Transverse colon (tissue), 4 donors: ENCODE measurements around the gene KLHL21. TPM values are rescaled to one million over a fixed set of nuclear protein-coding genes. Genes with fewer than 3 reads are reported as not detected.

ENCODE experiments used
- DNase-seq: peaks from one replicate; pipeline ENCODE4 v3.0.0-alpha.2; 2019
- H3K27ac ChIP-seq, 4 donors: fragments of 200-600 bp; sonication (generic); 2 replicates each; pipeline ENCODE4 v1.5.1; 2016 to 2018; ENCODE audit warnings: inconsistent platforms in 4 of 4
- H3K27me3 ChIP-seq: fragments of 200-600 bp; sonication (generic); 2 replicates; pipeline ENCODE4 v1.5.1; 2017; ENCODE audit warnings: inconsistent platforms
- H3K36me3 ChIP-seq, 4 donors: fragments of 200-600 bp; sonication (generic); 2 replicates each; pipeline ENCODE4 v1.5.1; 2017 to 2019; ENCODE audit warnings: inconsistent platforms in 4 of 4
- H3K4me1 ChIP-seq, 4 donors: fragments of 200-600 bp; sonication (generic); 2 replicates each; pipeline ENCODE4 v1.5.1; 2017 to 2020; ENCODE audit warnings: inconsistent platforms in 4 of 4
- H3K4me3 ChIP-seq, 4 donors: fragments of 200-600 bp; sonication (generic); 1 replicate in 1 of 4; 2 replicates in 3 of 4; pipeline versions ENCODE4 v1.5.1 to v1.6.1; 2017 to 2019; ENCODE audit warnings: inconsistent platforms in 4 of 4
- H3K9me3 ChIP-seq, 2 donors: fragments of 200-600 bp; sonication (generic); 2 replicates each; pipeline ENCODE4 v1.5.1; 2017 to 2019; ENCODE audit warnings: inconsistent platforms in 2 of 2
- EP300 ChIP-seq: sonication (generic); formaldehyde crosslinking; IDR thresholded peaks from one replicate; pipeline ENCODE4 v1.6.1; 2017; ENCODE audit warnings: antibody characterized with exemption, low read depth
- POLR2A ChIP-seq: fragments of 450-650 bp; IDR thresholded peaks from one replicate; pipeline ENCODE4 v1.6.1; 2016; ENCODE audit warnings: antibody characterized with exemption, mild to moderate bottlenecking, moderate library complexity
- POLR2AphosphoS5 ChIP-seq, 3 donors: sonication (generic); formaldehyde crosslinking; IDR thresholded peaks; one replicate each; pipeline ENCODE4 v1.6.1; 2016; ENCODE audit warnings: antibody characterized with exemption in 3 of 3
- WGBS, 2 donors: methylation state at CpG; one replicate each; pipeline ENCODE4 v1.1.5; 2018; ENCODE audit warnings: low coverage in 1 of 2; 5-methylcytosine and 5-hydroxymethylcytosine counted together
- in situ Hi-C, 4 donors: fragments of 200-750 bp; cut with MboI; loops; one replicate each; pipeline versions ENCODE4 v1.15.0 to v1.15.1; 2017; ENCODE audit warnings: low sequenced_read_pairs in 3 of 4, low pct_ligation_motif_present in 1 of 4, low pct_unique_long_range_greater_than_20kb in 1 of 4
- intact Hi-C: fragments of 100-400 bp; cut with DNase I; formaldehyde crosslinking; loops from one replicate; pipeline ENCODE4 v1.15.1; 2023; ENCODE audit warnings: low total_unique reads
- total RNA-seq, 4 donors: library from RNA; depleted of rRNA; stranded (reverse); fragments of >200 nt; gene quantifications; one replicate each; pipeline ENCODE4 v1.1.0, GENCODE V29; 2016
- TF ChIP-seq, protein P1 (sequence below), 5 experiments: fragments of 200-600 bp in 3 of 5; fragments of 450-650 bp in 2 of 5; sonication (generic) in 3 of 5; IDR thresholded peaks; 1 replicate in 2 of 5; 2 replicates in 3 of 5; pipeline ENCODE4 v1.5.1; 2016 to 2017; ENCODE audit warnings: antibody characterized with exemption in 5 of 5, inconsistent platforms in 3 of 5, mild to moderate bottlenecking in 2 of 5, moderate library complexity in 1 of 5

KLHL21 gene
- total RNA-seq, 4 donors from 2014 or later: 23.6 to 67.7 (median 36.1) TPM

DNA sequence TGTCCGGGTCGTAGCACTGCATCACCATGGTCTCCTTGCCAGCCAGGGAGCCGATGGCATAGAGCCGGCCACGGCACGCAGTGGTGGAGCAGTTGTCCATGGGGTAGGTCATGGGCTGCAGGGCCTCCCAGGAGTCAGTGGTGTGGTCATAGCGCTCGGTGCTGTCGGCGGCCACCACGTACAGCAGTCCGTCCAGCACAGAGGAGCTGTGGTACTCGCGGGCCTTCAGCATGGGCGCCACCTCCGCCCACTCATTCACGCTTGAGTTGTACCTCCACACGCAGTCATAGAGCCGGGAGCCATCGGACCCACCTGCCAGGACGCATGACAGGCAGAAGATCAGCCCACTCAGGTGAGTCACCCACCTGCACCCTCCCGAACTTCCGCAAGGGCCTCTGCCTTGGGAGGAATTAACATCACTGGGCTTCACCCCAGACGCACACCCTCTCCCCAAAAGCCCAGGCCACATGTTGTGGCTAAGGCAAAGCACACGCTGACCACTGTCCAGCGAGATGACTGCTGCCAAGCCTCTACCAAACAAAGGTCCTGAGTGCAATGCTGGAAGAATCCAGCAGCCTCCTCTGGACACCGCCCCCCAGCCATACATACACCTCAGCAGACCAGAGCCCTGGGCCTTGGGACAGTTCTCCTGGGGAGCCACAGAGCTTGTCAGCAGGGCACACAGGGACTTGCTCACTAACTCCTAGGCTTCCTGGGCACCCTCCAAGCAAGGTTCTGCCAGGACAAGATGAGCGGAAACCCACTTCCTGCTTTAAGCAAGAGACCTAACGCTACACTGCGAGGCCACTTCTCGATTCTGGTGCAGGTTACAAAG lies 3.3 kb downstream of the KLHL21 start:
- peak overlapping the region in 3 of 4 donors; percentile 68 to 90 (median 74) for H3K4me3 ChIP-seq
- intact Hi-C loops: no loop called here
- 70 to 74% methylated on average over 2 to 25 of the region's 31 CpGs for WGBS, 2 donors

DNA sequence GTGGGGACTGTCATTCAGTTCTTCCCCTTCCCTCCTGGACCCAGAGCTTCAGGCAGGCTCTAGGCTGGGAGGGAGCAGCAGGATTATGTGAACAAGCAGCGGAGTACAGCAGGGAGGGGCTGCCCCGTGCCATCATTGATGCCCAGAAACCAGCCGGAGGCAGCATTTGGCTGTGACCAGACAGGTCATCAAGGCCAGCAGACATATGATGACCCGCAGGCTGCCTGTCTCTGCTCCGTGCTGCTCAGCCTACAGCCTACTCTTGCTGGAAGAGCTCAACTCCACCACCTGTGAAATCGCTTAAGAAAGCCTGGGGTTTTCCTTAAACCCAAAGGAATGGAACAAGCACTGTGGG lies 4.9 kb downstream of the KLHL21 start:
- intact Hi-C loops: no loop called here
- Histone ChIP-seq H3K27ac (no peak overlapping the region), H3K4me1 (peaks cover 19 to 56% (median 49%) of the 10 kb centered on the region in 4 donors), H3K9me3 (no peaks in the 10 kb centered on the region), H3K36me3 (peaks cover 0 to 37% (median 13%) of the 10 kb centered on the region in 4 donors), H3K27me3 (no peaks in the 10 kb centered on the region), H3K4me3 (no peak overlapping the region)
- in situ Hi-C loops: no loop called here
- TF ChIP-seq POLR2AphosphoS5 (IDR thresholded peaks at IDR 0.05) (no peak), EP300 (no peak), POLR2A (no peak)
- TF ChIP-seq, protein P1, sequence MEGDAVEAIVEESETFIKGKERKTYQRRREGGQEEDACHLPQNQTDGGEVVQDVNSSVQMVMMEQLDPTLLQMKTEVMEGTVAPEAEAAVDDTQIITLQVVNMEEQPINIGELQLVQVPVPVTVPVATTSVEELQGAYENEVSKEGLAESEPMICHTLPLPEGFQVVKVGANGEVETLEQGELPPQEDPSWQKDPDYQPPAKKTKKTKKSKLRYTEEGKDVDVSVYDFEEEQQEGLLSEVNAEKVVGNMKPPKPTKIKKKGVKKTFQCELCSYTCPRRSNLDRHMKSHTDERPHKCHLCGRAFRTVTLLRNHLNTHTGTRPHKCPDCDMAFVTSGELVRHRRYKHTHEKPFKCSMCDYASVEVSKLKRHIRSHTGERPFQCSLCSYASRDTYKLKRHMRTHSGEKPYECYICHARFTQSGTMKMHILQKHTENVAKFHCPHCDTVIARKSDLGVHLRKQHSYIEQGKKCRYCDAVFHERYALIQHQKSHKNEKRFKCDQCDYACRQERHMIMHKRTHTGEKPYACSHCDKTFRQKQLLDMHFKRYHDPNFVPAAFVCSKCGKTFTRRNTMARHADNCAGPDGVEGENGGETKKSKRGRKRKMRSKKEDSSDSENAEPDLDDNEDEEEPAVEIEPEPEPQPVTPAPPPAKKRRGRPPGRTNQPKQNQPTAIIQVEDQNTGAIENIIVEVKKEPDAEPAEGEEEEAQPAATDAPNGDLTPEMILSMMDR (IDR thresholded peaks at IDR 0.05): no peak
- WGBS, 2 donors: 84% methylated on average over 6 of the region's 6 CpGs; no CpG with 5 or more reads in 1 of the 2 donors
- no peak for DNase-seq

More for the DNA sequence above, 3.3 kb downstream of the KLHL21 start:
- H3K4me1 ChIP-seq: peaks cover 26 to 63% (median 57%) of the 10 kb centered on the region in 4 donors
- DNase-seq: peak; percentile 49
- TF ChIP-seq EP300 (no peak), POLR2AphosphoS5 (IDR thresholded peaks at IDR 0.05) (no peak), POLR2A (no peak)
- TF ChIP-seq, protein P1 (IDR thresholded peaks at IDR 0.05): no peak
- in situ Hi-C loops: no loop called here
- peaks cover 0 to 22% (median 4%) of the 10 kb centered on the region in 4 donors for H3K36me3 ChIP-seq
- peak overlapping the region; percentile 95 to 99 (median 98) for H3K27ac ChIP-seq
- no peaks in the 10 kb centered on the region for H3K27me3 ChIP-seq
- no peaks in the 10 kb centered on the region for H3K9me3 ChIP-seq

DNA sequence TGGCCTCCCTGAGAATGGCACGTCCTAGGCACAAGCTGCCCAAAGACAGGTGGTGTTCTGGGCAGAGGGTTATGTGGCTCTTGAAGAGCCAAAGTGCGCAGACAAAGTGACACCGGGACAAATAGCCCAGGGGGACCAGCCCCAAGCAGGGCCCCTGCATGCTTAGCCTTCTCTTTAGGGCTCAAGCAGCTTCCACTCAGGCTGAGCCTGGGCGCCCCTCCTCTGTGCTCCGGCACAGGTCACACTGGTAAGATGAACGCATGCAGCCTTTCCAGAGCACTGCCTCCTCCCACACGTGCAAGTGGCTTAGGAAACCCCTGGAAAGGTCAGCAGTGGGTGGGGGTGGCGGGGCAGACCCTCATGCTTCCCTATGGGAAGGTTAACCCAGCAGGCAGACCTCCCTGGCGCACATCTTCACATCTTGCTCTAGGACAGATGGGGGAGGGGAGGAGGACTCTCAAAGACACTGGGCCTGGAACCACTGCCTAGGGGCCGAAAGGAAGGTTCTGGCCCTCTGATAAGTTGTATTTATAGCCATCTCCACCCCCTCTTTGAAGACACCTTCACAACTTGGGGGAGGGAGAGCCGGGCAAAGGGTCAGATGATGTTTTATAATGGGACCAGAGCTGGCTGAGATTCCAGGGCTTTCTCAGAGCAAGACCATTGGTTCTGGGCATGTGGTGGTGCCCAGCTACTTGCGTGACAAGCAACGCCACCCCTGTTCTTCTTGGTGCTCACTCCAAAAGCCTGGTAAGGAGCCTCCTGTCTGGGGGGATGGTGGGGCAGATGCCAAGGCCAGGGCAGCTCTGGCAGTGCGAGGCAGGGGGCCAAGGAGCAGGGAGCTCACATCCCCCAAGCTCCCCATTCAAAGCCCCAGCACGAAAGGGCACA lies 5.5 kb downstream of the KLHL21 start:
- no peaks in the 10 kb centered on the region for H3K9me3 ChIP-seq
- H3K36me3 ChIP-seq: peaks cover 0 to 37% (median 15%) of the 10 kb centered on the region in 4 donors
- peak overlapping the region in 1 of 4 donors; percentile 1 for H3K4me3 ChIP-seq
- in situ Hi-C loops: no loop called here
- 80 to 88% methylated on average over 2 to 15 of the region's 15 CpGs for WGBS, 2 donors
- no peak overlapping the region for H3K27ac ChIP-seq
- no peaks in the 10 kb centered on the region for H3K27me3 ChIP-seq
- no peak for DNase-seq
- H3K4me1 ChIP-seq: peaks cover 19 to 56% (median 49%) of the 10 kb centered on the region in 4 donors
- intact Hi-C loops: no loop called here
- TF ChIP-seq, protein P1 (IDR thresholded peaks at IDR 0.05): no peak
- TF ChIP-seq EP300 (no peak), POLR2A (no peak), POLR2AphosphoS5 (IDR thresholded peaks at IDR 0.05) (no peak)

DNA sequence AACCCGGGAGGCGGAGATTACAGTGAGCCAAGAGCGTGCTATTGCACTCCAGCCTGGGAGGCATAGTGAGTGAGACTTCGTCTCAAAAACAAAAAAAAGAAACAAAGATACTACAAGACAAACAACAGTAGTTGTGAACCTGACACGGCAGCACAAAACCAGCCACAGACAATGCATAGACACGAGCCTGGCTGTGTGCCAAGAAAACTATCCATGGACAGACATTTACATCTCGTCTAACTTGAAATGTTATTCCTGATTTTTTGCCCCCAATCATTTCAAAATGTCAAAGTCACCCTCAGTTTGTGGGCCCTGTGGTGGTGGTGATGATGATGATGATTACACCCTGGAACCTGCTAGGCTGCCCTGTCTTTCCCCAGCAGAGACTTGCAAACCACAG lies 6.3 kb downstream of the KLHL21 start:
- peaks cover 0 to 37% (median 15%) of the 10 kb centered on the region in 4 donors for H3K36me3 ChIP-seq
- no peak overlapping the region for H3K27ac ChIP-seq
- H3K9me3 ChIP-seq: no peaks in the 10 kb centered on the region
- TF ChIP-seq POLR2AphosphoS5 (IDR thresholded peaks at IDR 0.05) (no peak), EP300 (no peak), POLR2A (no peak)
- TF ChIP-seq, protein P1 (IDR thresholded peaks at IDR 0.05): no peak
- peaks cover 19 to 56% (median 49%) of the 10 kb centered on the region in 4 donors for H3K4me1 ChIP-seq
- peak overlapping the region in 1 of 4 donors; percentile 1 for H3K4me3 ChIP-seq
- in situ Hi-C loops: no loop called here
- no peaks in the 10 kb centered on the region for H3K27me3 ChIP-seq
- intact Hi-C loops: no loop called here
- 42 to 70% methylated on average over 2 to 7 of the region's 7 CpGs for WGBS, 2 donors
- DNase-seq: no peak
